ENCODE measurements around the gene SPATA32.

Gene SPATA32

DNA sequence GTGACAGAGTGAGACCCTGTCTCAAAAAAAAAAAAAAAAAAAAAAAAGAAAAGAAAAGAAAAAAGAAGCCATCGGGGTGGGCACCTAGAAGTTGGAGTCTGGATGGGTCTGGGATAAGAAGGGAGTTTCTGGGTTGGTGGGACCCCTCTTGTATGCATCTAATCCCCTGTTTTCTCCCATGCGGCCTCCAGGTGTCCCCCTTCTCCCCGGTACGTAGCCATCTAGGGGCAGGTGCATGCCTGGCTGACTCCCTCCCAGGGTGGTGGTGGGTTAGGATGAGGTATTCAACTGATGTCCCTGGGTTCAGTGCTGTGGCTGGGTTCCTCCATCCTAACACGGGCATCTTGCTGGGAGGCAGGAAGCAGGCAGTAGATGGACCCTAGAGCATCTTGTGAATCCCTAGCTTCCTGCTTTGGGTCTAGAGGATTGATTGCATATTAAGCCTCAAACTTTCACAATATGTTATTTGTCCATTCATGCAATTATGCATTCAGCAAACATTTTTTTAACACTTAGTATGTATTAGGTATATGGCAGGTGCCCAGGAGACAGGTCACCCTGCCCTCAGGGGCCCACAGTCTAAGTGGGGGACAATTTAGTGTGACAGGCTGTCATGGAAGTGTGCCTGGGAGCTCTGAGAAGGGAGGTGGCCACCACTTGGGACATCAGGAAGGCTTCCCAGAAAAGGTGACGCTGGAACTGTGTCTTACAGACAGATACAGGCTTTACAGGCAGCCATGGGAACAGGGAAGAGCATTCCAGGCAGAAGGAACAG is 27.1 kb downstream of the SPATA32 start:
- TF ChIP-seq, protein P1, sequence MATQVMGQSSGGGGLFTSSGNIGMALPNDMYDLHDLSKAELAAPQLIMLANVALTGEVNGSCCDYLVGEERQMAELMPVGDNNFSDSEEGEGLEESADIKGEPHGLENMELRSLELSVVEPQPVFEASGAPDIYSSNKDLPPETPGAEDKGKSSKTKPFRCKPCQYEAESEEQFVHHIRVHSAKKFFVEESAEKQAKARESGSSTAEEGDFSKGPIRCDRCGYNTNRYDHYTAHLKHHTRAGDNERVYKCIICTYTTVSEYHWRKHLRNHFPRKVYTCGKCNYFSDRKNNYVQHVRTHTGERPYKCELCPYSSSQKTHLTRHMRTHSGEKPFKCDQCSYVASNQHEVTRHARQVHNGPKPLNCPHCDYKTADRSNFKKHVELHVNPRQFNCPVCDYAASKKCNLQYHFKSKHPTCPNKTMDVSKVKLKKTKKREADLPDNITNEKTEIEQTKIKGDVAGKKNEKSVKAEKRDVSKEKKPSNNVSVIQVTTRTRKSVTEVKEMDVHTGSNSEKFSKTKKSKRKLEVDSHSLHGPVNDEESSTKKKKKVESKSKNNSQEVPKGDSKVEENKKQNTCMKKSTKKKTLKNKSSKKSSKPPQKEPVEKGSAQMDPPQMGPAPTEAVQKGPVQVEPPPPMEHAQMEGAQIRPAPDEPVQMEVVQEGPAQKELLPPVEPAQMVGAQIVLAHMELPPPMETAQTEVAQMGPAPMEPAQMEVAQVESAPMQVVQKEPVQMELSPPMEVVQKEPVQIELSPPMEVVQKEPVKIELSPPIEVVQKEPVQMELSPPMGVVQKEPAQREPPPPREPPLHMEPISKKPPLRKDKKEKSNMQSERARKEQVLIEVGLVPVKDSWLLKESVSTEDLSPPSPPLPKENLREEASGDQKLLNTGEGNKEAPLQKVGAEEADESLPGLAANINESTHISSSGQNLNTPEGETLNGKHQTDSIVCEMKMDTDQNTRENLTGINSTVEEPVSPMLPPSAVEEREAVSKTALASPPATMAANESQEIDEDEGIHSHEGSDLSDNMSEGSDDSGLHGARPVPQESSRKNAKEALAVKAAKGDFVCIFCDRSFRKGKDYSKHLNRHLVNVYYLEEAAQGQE (IDR thresholded peaks at IDR 0.05; ENCODE audit: insufficient read depth in 1 of 2, low read depth in 2 of 2, low read length in 2 of 2) = no peak
- no peak for TF ChIP-seq POLR2AphosphoS5 (IDR thresholded peaks at IDR 0.05; ENCODE audit: low read depth, low read length)
- TF ChIP-seq TAF1 (IDR thresholded peaks at IDR 0.05; ENCODE audit: borderline replicate concordance, insufficient read depth, low read length) = no peak
- TF ChIP-seq SIN3A (IDR thresholded peaks at IDR 0.05; ENCODE audit: borderline replicate concordance, insufficient read depth, low read length) = no peak
- no peak for TF ChIP-seq FOXP2 (optimal IDR thresholded peaks at IDR 0.05; ENCODE audit: borderline replicate concordance, extremely low read depth, extremely low read length, insufficient read depth)

DNA sequence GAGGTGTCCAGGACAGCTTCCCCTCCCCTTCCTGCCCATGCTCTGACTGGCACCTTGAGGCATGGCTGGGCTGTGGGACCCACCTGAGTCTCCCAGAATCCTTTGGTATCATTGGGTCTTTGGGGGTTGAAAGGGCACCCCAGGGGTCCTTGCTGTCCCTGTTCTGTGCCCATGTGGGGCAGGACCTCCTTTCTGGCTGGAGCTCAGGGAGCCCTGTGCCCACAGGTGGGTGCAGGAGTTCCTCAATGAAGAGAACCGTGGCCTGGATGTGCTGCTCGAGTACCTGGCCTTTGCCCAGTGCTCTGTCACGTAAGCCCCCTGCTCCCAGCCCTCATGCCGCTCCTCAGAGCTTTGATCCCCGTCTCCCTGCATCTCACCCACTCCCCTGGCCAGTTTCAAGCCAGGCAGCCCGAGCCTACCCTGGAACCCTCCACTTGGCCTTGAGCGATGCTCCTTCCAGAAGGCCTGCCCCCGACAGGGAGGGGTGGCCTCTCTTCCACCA is 28.4 kb downstream of the SPATA32 start:
- TF ChIP-seq, protein P1 (IDR thresholded peaks at IDR 0.05; ENCODE audit: insufficient read depth in 1 of 2, low read depth in 2 of 2, low read length in 2 of 2) = no peak
- TF ChIP-seq POLR2AphosphoS5 (IDR thresholded peaks at IDR 0.05; ENCODE audit: low read depth, low read length) (no peak), SIN3A (IDR thresholded peaks at IDR 0.05; ENCODE audit: borderline replicate concordance, insufficient read depth, low read length) (no peak), FOXP2 (optimal IDR thresholded peaks at IDR 0.05; ENCODE audit: borderline replicate concordance, extremely low read depth, extremely low read length, insufficient read depth) (no peak), TAF1 (IDR thresholded peaks at IDR 0.05; ENCODE audit: borderline replicate concordance, insufficient read depth, low read length) (no peak)

DNA sequence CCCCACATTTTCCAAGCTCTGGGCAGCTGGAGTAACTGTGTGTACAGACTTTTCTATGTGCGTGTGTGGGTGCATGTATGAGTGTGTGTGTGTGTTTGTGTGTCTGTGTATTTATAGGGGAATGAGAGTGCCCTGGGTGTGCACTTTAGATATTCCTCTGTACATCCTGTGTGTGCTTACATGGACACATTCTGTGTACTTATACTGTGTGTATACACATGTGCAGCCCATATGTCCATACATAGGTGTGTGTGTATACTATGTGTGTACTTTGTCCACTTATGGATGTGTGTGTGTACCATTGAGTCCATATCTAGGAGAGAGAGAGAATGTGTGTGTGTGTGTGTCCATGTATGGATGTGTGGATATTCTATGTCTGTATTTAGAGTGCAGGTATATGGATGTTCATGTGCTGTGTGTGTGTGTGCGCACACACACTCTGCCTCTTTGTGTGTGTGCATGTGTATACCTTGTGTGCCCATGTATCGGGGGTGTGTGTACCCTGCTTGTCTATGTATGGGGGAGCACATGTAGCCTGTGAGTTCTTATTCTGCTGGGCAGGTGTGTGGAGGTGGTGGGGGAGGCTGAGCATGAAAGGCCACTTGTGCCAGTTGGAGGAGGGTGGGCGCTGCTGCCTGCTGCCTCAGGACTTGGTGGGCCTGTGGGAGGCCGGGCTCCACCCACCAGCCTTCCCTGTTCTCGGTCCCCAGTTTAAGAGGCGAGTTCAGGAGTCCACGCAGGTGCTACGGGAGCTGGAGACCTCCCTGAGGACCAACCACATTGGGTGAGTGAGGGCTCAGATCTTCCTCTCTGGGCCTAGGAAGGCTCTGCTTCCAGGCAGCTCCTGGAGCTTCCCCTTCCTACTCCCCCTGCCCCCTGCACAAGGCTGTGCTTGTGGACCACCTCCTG is 29.1 kb downstream of the SPATA32 start:
- TF ChIP-seq POLR2AphosphoS5 (IDR thresholded peaks at IDR 0.05; ENCODE audit: low read depth, low read length) = no peak
- no peak for TF ChIP-seq SIN3A (IDR thresholded peaks at IDR 0.05; ENCODE audit: borderline replicate concordance, insufficient read depth, low read length)
- no peak for TF ChIP-seq FOXP2 (optimal IDR thresholded peaks at IDR 0.05; ENCODE audit: borderline replicate concordance, extremely low read depth, extremely low read length, insufficient read depth)
- no peak for TF ChIP-seq TAF1 (IDR thresholded peaks at IDR 0.05; ENCODE audit: borderline replicate concordance, insufficient read depth, low read length)

DNA sequence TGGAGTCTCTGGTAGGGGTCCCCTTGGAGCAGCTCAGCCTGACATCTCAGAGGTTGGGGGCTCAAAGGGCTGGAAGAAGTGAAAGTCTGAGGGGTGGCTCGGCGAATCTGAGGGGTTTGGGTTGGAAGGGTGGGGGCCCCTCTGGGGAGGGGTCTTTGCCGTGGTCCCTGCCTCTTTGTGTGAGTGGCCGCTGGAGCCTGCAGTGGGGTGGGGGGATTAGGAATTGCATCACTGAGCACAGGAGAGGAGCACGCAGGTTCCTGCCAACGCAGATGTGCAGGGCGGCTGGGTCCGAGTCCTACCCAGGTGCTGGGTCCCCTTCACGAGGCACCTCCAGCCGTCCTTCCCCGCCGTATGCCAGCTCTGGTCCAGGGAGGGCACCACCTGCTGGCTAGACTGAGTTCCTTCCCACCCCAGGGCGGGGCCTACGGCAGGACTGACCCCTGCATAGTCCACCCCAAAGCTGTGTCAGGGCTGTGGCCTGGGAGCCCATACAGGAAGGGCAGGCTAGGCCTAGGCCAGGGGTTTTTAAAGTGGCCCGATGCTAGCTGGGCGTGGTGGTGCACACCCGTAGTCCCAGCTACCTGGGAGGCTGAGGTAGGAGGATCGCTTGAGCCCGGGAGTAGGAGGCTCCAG is 30.3 kb downstream of the SPATA32 start:
- TF ChIP-seq, protein P1 (IDR thresholded peaks at IDR 0.05; ENCODE audit: insufficient read depth in 1 of 2, low read depth in 2 of 2, low read length in 2 of 2) = no peak
- TF ChIP-seq POLR2AphosphoS5 (IDR thresholded peaks at IDR 0.05; ENCODE audit: low read depth, low read length) (no peak), TAF1 (IDR thresholded peaks at IDR 0.05; ENCODE audit: borderline replicate concordance, insufficient read depth, low read length) (no peak), SIN3A (IDR thresholded peaks at IDR 0.05; ENCODE audit: borderline replicate concordance, insufficient read depth, low read length) (no peak), FOXP2 (optimal IDR thresholded peaks at IDR 0.05; ENCODE audit: borderline replicate concordance, extremely low read depth, extremely low read length, insufficient read depth) (no peak)

All from PFSK-1 (cell line).